Measurements from ENCODE around the gene KDM4C. TPM values are rescaled to one million over a fixed set of nuclear protein-coding genes. Genes with fewer than 3 reads are reported as not detected.

Gene KDM4C
- polyA plus RNA-seq, 1 donor (not counting 4 experiments of a cell fraction or from before 2014, with no cell fraction given) = 17.2 TPM

DNA sequence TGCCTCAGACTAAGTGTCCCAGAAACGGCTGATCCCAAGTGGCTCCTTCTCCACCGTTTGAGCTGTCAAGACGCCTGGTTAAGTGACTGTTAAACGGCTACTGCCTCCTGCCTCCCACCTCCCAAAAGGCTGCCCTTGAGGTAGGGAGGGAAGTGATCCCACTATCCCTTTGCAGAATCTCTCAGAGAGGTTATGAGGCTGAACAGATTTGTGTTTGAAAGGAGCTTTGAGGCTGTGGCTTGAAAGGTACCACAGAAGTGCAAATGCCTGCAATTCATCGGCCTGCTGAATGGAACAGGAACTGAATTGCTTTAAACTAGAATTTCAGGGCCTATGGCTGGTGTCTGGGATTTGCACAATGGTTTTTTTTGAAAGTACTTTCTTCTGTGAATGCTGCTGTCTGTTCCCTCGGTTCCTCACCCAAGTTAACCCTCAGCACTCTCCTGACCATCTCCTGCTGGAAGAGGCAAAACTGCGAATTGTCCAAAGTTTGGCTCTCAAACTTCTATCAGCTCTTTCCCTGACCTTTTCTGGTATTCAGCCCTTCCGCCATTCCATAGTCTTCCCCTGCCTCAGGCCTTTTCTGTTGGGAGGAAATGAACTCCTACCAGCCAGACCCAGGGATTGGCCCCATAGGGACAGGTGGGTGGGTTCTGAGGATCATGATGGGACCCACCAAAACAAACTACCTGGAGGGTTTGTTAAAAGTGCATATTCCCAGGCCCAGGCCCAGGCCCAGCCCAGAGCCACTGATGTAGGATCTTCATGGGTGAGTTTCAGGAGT lies 453.3 kb downstream of the KDM4C start:
- H2AFZ ChIP-seq (ENCODE audit: control insufficient read depth, low read length) = no peak overlapping the region
- dilution Hi-C loops (cut with MboI; ENCODE audit: extremely low pct_ligation_motif_present, low sequenced_read_pairs) = no loop called here
- FAIRE-seq = no peak

GRCh38 chr9:7211657-7212056 lies 453.9 kb downstream of the KDM4C start:
- no peaks in the 10 kb centered on the region for H3K9me3 ChIP-seq (ENCODE audit: control insufficient read depth, low read depth, low read length)
- no peak overlapping the region for H2AFZ ChIP-seq (ENCODE audit: control insufficient read depth, low read length)
- no peaks in the 10 kb centered on the region for H3K79me2 ChIP-seq (ENCODE audit: control insufficient read depth, insufficient read depth, low read length)
- dilution Hi-C loops (cut with MboI; ENCODE audit: extremely low pct_ligation_motif_present, low sequenced_read_pairs) = no loop called here
- no peak for FAIRE-seq
- H3K36me3 ChIP-seq (ENCODE audit: control insufficient read depth in 2 of 2, extremely low read depth in 1 of 2, insufficient read depth in 2 of 2, low read length in 2 of 2) = no peaks in the 10 kb centered on the region
- H3K4me1 ChIP-seq (ENCODE audit: control insufficient read depth, extremely low read depth, insufficient read depth, low read length) = peaks cover 3% of the 10 kb centered on the region
- DNase-seq (ENCODE audit: low read depth, low spot score) = no peak
- H3K9ac ChIP-seq (ENCODE audit: control insufficient read depth, extremely low read depth, insufficient read depth, low read length) = no peak overlapping the region
- no peak overlapping the region for H3K4me2 ChIP-seq (ENCODE audit: control insufficient read depth, extremely low read depth, insufficient read depth, low read depth, low read length)
- H3K9me1 ChIP-seq (ENCODE audit: control insufficient read depth, extremely low read depth, insufficient read depth, low read length) = no peaks in the 10 kb centered on the region
- H3K4me3 ChIP-seq (ENCODE audit: control insufficient read depth in 2 of 3, extremely low read depth in 1 of 3, insufficient read depth in 2 of 3, low read depth in 1 of 3, low read length in 3 of 3) = no peak overlapping the region
- no peaks in the 10 kb centered on the region for H3K27me3 ChIP-seq (ENCODE audit: control insufficient read depth, extremely low read depth, insufficient read depth, low read length)
- TF ChIP-seq EZH2 (IDR thresholded peaks at IDR 0.05; ENCODE audit: low read length) = no peak
- TF ChIP-seq, protein P1, sequence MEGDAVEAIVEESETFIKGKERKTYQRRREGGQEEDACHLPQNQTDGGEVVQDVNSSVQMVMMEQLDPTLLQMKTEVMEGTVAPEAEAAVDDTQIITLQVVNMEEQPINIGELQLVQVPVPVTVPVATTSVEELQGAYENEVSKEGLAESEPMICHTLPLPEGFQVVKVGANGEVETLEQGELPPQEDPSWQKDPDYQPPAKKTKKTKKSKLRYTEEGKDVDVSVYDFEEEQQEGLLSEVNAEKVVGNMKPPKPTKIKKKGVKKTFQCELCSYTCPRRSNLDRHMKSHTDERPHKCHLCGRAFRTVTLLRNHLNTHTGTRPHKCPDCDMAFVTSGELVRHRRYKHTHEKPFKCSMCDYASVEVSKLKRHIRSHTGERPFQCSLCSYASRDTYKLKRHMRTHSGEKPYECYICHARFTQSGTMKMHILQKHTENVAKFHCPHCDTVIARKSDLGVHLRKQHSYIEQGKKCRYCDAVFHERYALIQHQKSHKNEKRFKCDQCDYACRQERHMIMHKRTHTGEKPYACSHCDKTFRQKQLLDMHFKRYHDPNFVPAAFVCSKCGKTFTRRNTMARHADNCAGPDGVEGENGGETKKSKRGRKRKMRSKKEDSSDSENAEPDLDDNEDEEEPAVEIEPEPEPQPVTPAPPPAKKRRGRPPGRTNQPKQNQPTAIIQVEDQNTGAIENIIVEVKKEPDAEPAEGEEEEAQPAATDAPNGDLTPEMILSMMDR (optimal IDR thresholded peaks at IDR 0.05 in 1 of 3, IDR thresholded peaks at IDR 0.05 in 1 of 3, conservative IDR thresholded peaks at IDR 0.05 in 1 of 3; ENCODE audit: extremely low read depth in 1 of 3, insufficient read depth in 2 of 3, low read length in 3 of 3) = no peak
- H4K20me1 ChIP-seq (ENCODE audit: control insufficient read depth, extremely low read depth, insufficient read depth, low read length) = no peaks in the 10 kb centered on the region
- H3K27ac ChIP-seq (ENCODE audit: control insufficient read depth, insufficient read depth, low read length) = no peak overlapping the region

More for the DNA sequence above, 453.3 kb downstream of the KDM4C start:
- no peaks in the 10 kb centered on the region for H3K79me2 ChIP-seq (ENCODE audit: control insufficient read depth, insufficient read depth, low read length)
- DNase-seq (ENCODE audit: low read depth, low spot score) = no peak
- H3K9me1 ChIP-seq (ENCODE audit: control insufficient read depth, extremely low read depth, insufficient read depth, low read length) = no peaks in the 10 kb centered on the region
- no peaks in the 10 kb centered on the region for H3K36me3 ChIP-seq (ENCODE audit: control insufficient read depth in 2 of 2, extremely low read depth in 1 of 2, insufficient read depth in 2 of 2, low read length in 2 of 2)
- H3K9me3 ChIP-seq (ENCODE audit: control insufficient read depth, low read depth, low read length) = no peaks in the 10 kb centered on the region
- H4K20me1 ChIP-seq (ENCODE audit: control insufficient read depth, extremely low read depth, insufficient read depth, low read length) = no peaks in the 10 kb centered on the region
- H3K27ac ChIP-seq (ENCODE audit: control insufficient read depth, insufficient read depth, low read length) = no peak overlapping the region
- no peaks in the 10 kb centered on the region for H3K4me1 ChIP-seq (ENCODE audit: control insufficient read depth, extremely low read depth, insufficient read depth, low read length)
- no peak for TF ChIP-seq EZH2 (IDR thresholded peaks at IDR 0.05; ENCODE audit: low read length)
- TF ChIP-seq, protein P1 (optimal IDR thresholded peaks at IDR 0.05 in 1 of 3, IDR thresholded peaks at IDR 0.05 in 1 of 3, conservative IDR thresholded peaks at IDR 0.05 in 1 of 3; ENCODE audit: extremely low read depth in 1 of 3, insufficient read depth in 2 of 3, low read length in 3 of 3) = no peak
- no peak overlapping the region for H3K9ac ChIP-seq (ENCODE audit: control insufficient read depth, extremely low read depth, insufficient read depth, low read length)
- H3K4me2 ChIP-seq (ENCODE audit: control insufficient read depth, extremely low read depth, insufficient read depth, low read depth, low read length) = no peak overlapping the region
- H3K27me3 ChIP-seq (ENCODE audit: control insufficient read depth, extremely low read depth, insufficient read depth, low read length) = no peaks in the 10 kb centered on the region
- no peak overlapping the region for H3K4me3 ChIP-seq (ENCODE audit: control insufficient read depth in 2 of 3, extremely low read depth in 1 of 3, insufficient read depth in 2 of 3, low read depth in 1 of 3, low read length in 3 of 3)
